ENCODE measurements around the gene GLOD5.

DNA sequence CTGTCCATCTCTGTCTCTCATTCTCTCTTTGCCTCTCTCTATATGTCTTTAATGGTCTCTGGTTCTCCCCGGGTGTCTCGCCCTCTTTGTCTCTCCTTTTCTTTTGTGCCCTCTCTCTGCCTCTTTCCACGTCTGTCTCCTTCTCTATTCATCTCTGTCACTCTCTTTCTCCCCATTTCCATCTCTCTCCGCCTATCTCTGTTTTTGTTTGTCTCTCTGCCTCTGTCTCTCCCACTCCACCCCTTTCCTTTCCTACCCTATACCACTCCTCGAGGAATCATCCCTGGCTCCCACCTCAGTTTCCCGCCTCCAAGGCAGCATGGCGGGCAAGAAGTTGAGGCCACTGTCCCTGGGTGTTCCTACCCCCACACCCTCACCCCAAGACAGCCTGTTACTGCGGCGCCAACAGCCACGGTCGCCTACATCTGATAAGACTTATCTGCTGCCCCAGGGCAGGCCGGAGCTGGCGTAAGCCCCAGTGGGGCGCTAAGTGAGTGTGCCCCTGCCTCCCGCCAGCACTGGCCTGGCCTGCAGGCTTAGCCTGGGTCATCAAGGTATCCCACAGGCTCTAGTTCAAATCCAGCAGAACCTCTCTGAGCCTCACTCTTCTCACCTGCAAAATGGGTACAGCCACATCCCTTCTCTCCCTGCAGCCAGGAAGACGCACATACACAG is 24.1 kb downstream of the GLOD5 start:
- TF ChIP-seq CTCF (IDR thresholded peaks at IDR 0.05; ENCODE audit: poor library complexity) (no peak), EZH2 (IDR thresholded peaks at IDR 0.05; ENCODE audit: borderline replicate concordance) (no peak), EZH2phosphoT487 (IDR thresholded peaks at IDR 0.05; ENCODE audit: low read depth, severe bottlenecking, unreplicated experiment) (no peak)

All from hepatocyte (in vitro differentiated cells).